ENCODE measurements around the gene TMEM120B.

The TMEM120B gene

GRCh38 chr12:121802843-121803698, 90.5 kb downstream of the TMEM120B start:
- no peak for FAIRE-seq
- peak; percentile 91 for DNase-seq (ENCODE audit: low spot score)

- FAIRE-seq = no peak
Observed at GRCh38 chr12:121803861-121804416, 91.4 kb downstream of the TMEM120B start, which contains the start of gene SETD1B. TSS of gene SETD1B (plus strand) at chr12:121804009. CDS start at chr12:121804738, 729 bp downstream.

GRCh38 chr12:121804417-121805111, 92.0 kb downstream of the TMEM120B start:
- no peak for FAIRE-seq
- DNase-seq (ENCODE audit: low spot score) = no peak

More at GRCh38 chr12:121803861-121804416, 91.4 kb downstream of the TMEM120B start, which contains the start of gene SETD1B:
- peak; percentile 65 for DNase-seq (ENCODE audit: low spot score)

GRCh38 chr12:121805171-121806008, 92.8 kb downstream of the TMEM120B start:
- DNase-seq (ENCODE audit: low spot score) = no peak

GRCh38 chr12:121806009-121806545, 93.5 kb downstream of the TMEM120B start:
- FAIRE-seq = no peak

More at GRCh38 chr12:121805171-121806008, 92.8 kb downstream of the TMEM120B start:
- FAIRE-seq = no peak

GRCh38 chr12:121806546-121807423, 94.2 kb downstream of the TMEM120B start:
- DNase-seq (ENCODE audit: low spot score) = no peak
- no peak for FAIRE-seq

More at GRCh38 chr12:121806009-121806545, 93.5 kb downstream of the TMEM120B start:
- DNase-seq (ENCODE audit: low spot score) = no peak

GRCh38 chr12:121807642-121808347, 95.2 kb downstream of the TMEM120B start:
- DNase-seq (ENCODE audit: low spot score) (no peak), FAIRE-seq (no peak)

- no peak for FAIRE-seq
- DNase-seq (ENCODE audit: low spot score) = no peak
Observed at GRCh38 chr12:121808623-121809022, 96.1 kb downstream of the TMEM120B start.

GRCh38 chr12:121809712-121810116, 97.2 kb downstream of the TMEM120B start:
- FAIRE-seq (no peak), DNase-seq (ENCODE audit: low spot score) (no peak)

GRCh38 chr12:121810234-121810817, 97.8 kb downstream of the TMEM120B start:
- DNase-seq (ENCODE audit: low spot score) (no peak), FAIRE-seq (no peak)

GRCh38 chr12:121810833-121811433, 98.4 kb downstream of the TMEM120B start:
- FAIRE-seq = no peak
- no peak for DNase-seq (ENCODE audit: low spot score)

- FAIRE-seq = no peak
- peak; percentile 89 for DNase-seq (ENCODE audit: low spot score)
Observed at GRCh38 chr12:121811434-121812319, 99.1 kb downstream of the TMEM120B start.

- DNase-seq (ENCODE audit: low spot score) (peak; percentile 88), FAIRE-seq (peak; percentile 85)
Observed at GRCh38 chr12:121812320-121812871, 99.8 kb downstream of the TMEM120B start.

- no peak for FAIRE-seq
Observed at GRCh38 chr12:121812921-121813896, 100.7 kb downstream of the TMEM120B start.

GRCh38 chr12:121813951-121814350, 101.4 kb downstream of the TMEM120B start:
- FAIRE-seq (no peak), DNase-seq (ENCODE audit: low spot score) (no peak)

More at GRCh38 chr12:121812921-121813896, 100.7 kb downstream of the TMEM120B start:
- no peak for DNase-seq (ENCODE audit: low spot score)

Measured in urothelium cell line (cell line).